ENCODE data around the gene PSORS1C2.

The PSORS1C2 gene

GRCh38 chr6:31112478-31112877 is 26.4 kb downstream of the PSORS1C2 start, which contains the start of gene C6orf15:
Gene C6orf15, minus strand, starts transcription at chr6:31112575. Its CDS starts 20 bp downstream, at chr6:31112555.
- no peak for DNase-seq

GRCh38 chr6:31111712-31112111 is 27.2 kb downstream of the PSORS1C2 start:
- no peak for DNase-seq

GRCh38 chr6:31110825-31111582 is 27.9 kb downstream of the PSORS1C2 start:
- DNase-seq: no peak

- no peak for DNase-seq
Observed at GRCh38 chr6:31107052-31107451, 31.8 kb downstream of the PSORS1C2 start.

GRCh38 chr6:31103136-31103535 is 35.7 kb downstream of the PSORS1C2 start:
- no peak for DNase-seq

GRCh38 chr6:31098449-31098938 is 40.4 kb downstream of the PSORS1C2 start:
- DNase-seq: no peak

GRCh38 chr6:31096656-31097055 is 42.2 kb downstream of the PSORS1C2 start:
- DNase-seq: no peak

- no peak for DNase-seq
Observed at GRCh38 chr6:31096215-31096614, 42.7 kb downstream of the PSORS1C2 start.

GRCh38 chr6:31094389-31094881 is 44.4 kb downstream of the PSORS1C2 start:
- DNase-seq: no peak

GRCh38 chr6:31092769-31093505 is 45.9 kb downstream of the PSORS1C2 start:
- DNase-seq: no peak

- DNase-seq: no peak
Observed at GRCh38 chr6:31092238-31092637, 46.6 kb downstream of the PSORS1C2 start.

- no peak for DNase-seq
Observed at GRCh38 chr6:31091680-31092079, 47.2 kb downstream of the PSORS1C2 start.

GRCh38 chr6:31090973-31091364 is 47.9 kb downstream of the PSORS1C2 start:
- no peak for DNase-seq

- no peak for DNase-seq
Observed at GRCh38 chr6:31090275-31090972, 48.4 kb downstream of the PSORS1C2 start.
